GM18951 (cell line): ENCODE measurements around the gene DNAJA1.

Experiments
- POLR2A ChIP-seq: IDR thresholded peaks from 4 replicates; pipeline ENCODE4 v1.6.1; 2011; ENCODE audit warnings: mild to moderate bottlenecking; ENCODE audit not compliant: insufficient read length, insufficient read depth; ENCODE audit errors: extremely low read depth
- in situ Hi-C: fragments of 300-500 bp; cut with MboI; formaldehyde crosslinking; loops from one replicate; pipeline ENCODE4 v1.12.0; 2022; ENCODE audit warnings: low sequenced_read_pairs, mixed read lengths, inconsistent platforms; ENCODE audit not compliant: unreplicated experiment

The DNAJA1 gene

DNA sequence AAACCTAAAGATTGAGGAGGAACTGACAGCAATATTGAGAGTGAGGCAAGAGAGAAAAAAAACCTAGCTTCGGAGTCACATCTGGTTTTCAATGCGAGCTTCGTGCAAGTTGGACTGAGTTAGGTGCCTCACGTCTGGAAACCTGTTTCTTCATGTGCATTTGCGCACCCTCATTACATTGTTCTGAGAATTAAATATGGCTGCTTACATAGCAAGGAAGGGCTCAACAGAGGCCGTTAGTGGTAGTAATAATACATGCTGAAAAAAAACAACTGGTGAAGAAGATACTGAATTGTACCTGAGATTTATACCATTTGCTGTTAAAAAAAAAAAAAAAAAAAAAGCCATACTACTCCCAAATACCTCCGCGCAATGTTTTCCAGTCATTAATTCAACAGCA is 18.6 kb downstream of the DNAJA1 start:
- TF ChIP-seq POLR2A = no peak
- in situ Hi-C loops = no loop called here

- in situ Hi-C loops = no loop called here
Measured at GRCh38 chr9:33044162-33044673, 19.1 kb downstream of the DNAJA1 start.

DNA sequence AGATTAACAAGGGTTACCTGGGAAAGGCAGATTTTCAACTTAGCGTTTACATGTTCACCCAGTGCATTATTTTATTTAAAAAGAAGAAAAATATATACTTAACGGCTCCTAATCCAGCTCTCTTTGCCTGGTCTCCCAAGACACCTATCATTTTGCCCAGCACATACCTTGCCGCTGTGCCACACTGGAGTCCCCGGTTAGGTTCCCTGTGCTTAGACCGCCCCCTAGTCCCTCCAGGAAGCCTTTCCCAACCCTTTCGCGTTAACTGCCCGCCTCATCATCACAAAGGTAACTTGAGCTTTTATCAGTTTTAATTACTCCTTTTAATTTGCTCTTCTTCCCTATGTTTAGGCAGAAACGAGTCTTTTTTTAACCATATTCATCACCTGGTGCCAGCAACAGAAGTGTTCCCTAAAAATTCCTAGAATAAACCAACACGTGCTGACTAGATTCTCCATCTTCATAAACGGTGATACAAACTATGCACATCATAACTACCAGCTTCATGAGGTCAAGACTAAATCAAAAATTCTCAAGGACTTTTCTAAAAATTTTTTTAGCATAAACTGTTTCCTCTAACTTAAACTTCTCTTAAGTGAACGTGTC is 19.7 kb downstream of the DNAJA1 start:
- in situ Hi-C loops = no loop called here
- TF ChIP-seq POLR2A = no peak

More at GRCh38 chr9:33044162-33044673, 19.1 kb downstream of the DNAJA1 start:
- TF ChIP-seq POLR2A = peak; percentile 52

DNA sequence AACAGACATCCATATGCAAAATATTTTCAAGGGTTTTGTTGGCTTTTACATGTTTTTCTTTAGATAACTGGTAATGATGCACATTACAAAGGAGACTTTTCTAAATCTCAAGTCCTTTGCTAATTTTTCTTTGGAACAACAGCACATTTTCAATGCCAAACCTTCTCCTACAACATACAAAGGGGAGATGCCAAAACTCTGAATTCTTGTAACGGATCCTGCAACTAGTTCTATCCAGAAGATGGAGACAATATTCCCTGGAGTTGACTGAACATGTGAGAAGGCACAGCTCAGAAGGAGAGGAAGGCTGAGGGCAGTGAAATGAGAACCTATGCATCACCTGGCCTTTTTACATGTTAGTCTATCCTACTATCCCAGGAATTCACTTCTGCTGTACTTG is 21.0 kb downstream of the DNAJA1 start:
- no peak for TF ChIP-seq POLR2A
- in situ Hi-C loops = no loop called here

DNA sequence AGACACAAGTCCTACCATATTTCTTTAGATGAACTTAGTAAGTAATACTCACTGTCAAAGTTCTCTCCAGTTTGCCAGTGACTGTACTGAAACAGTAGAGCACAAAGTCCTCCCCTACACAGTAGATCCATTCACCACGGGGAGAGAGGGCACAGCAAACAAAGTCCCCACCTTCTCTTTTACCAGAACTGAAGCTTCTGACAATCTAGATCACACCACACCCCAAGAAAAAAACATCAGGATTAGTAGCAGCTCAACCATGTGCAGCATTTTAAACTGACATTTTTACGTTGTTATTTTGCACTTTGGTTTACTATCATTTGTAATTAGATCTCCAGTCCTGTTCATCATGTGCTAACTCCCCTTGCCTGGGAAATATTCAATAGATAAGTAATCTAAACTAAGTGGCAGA is 23.0 kb downstream of the DNAJA1 start:
- no peak for TF ChIP-seq POLR2A
- in situ Hi-C loops = no loop called here

DNA sequence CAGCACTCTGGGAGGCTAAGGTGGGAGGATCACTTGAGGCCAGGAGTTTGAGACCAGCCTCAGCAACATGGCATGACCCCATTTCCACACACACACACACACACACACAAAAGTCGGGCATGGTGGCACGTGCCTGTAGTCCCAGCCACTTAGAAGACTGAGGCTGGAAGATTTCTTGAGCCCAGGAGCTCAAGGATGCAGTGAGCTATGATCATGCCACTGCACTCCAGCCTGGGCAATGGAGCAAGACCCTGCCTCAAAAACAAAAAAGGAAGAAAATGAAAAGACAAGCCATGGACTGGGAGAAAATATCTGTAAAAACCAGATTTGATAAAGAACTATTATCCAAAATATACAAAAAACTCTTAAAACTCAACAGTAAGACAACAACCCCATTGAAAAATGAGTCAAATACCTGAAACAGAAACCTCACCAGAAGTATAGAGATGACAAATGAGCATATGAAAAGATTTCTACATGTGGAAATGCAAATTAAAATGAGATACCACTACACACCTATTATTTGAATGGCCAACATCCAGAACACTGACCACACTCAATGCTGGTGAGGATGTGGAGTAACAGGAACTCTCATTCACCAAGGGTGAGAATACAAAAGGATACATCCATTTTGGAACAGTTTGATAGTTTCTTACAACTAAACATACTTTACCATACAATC is 24.7 kb downstream of the DNAJA1 start:
- TF ChIP-seq POLR2A = no peak
- in situ Hi-C loops = no loop called here

DNA sequence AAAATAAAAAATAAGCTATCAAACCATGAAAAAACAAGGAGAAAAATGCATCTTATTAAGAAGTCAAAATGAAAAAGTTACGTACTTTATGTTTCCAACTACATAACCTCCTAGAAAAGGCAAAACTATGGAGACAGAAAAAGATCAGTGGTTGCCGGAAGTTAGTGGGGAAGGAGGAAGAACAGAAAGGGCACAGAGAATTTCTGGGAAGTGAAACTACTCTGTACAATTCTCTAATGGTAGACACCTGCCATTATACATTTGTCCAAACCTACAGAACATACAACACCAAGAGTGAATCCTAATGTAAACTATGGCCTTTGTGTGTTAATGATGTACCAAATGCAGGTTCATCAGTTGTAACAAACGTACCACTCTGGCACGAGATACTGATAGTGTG is 26.1 kb downstream of the DNAJA1 start:
- in situ Hi-C loops = no loop called here
- no peak for TF ChIP-seq POLR2A

DNA sequence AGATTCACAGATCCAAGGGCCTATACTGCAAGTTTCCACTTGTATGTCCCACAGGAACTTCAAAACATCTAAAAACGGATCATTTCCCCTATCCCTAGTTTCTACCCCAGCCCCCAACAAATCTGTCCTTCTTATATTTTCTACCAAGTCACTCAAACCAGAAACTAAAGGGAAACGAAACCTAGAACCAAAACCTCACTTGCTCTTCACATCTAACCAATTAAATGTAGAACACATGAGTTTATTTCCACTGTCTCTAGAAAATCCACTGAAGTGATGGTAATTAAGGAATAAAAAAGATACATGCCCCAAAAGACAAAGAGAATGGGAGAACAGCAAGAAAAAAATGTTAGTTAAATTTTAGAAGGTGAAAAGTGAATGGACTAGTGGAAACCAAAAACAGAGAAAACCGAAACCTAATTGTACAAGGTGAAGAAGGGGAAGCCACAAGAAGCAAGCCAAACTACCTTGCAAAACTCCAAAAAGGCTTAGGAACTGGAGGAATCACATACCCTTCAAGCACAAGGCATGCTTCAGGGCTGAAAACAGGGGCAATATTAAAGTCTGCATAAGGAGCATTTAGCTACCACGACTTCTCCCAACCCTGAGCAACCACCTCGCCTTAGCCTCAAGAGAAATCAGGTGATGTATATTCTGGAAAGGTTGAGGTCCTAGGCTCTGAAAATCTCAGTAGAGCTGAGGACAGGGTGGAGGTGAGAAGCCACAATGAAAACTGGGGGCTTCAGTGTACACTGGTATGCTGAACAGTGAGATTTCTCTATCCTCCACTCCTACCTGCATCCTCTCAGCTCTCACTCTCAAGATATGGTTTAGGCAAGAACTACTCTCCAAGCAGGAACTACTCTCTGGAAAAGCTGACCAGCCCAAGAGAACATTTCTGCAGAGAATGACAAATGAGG is 40.3 kb downstream of the DNAJA1 start:
- TF ChIP-seq POLR2A = no peak
- in situ Hi-C loops = no loop called here

- in situ Hi-C loops = no loop called here
- no peak for TF ChIP-seq POLR2A
Measured at GRCh38 chr9:33068991-33069390, 43.9 kb downstream of the DNAJA1 start.

GRCh38 chr9:33076046-33077004 is 51.3 kb downstream of the DNAJA1 start, which contains the start of gene SMU1:
Gene SMU1, minus strand, starts transcription at chr9:33076674. Its CDS starts 66 bp downstream, at chr9:33076608.
- in situ Hi-C loops = no loop called here

DNA sequence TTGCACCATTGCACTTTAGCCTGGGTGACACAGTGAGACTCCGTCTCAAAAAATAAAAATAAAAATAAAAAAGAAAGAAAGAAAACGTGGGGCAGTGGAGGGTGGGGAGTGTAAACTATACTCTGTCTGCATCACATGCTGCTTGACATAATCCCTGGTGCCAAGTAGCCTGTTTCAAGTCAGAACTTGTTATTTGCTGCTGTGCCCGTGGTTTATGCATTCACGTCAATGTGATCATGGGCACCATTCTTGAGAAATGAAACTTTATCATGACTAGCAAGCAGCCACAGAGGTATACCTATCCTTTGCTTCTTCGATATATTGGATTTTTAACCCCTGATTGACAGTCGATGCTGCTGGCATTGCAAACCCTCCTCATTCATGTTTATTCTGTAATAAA is 55.5 kb downstream of the DNAJA1 start:
- TF ChIP-seq POLR2A = no peak
- in situ Hi-C loops = loop anchor here (5.0 kb wide), 1 partner anchor 142 kb away; no protein-coding TSS in a partner anchor

More at GRCh38 chr9:33076046-33077004, 51.3 kb downstream of the DNAJA1 start, which contains the start of gene SMU1:
- TF ChIP-seq POLR2A = peak; percentile 78

- in situ Hi-C loops = loop anchor here (5.0 kb wide), 1 partner anchor 141 kb away; no protein-coding TSS in a partner anchor
- no peak for TF ChIP-seq POLR2A
Measured at GRCh38 chr9:33081128-33081851, 56.2 kb downstream of the DNAJA1 start.

- in situ Hi-C loops = loop anchor here (5.0 kb wide), 1 partner anchor 140 kb away; no protein-coding TSS in a partner anchor
Measured at GRCh38 chr9:33082128-33082527, 57.1 kb downstream of the DNAJA1 start.

More at GRCh38 chr9:33082128-33082527, 57.1 kb downstream of the DNAJA1 start:
- no peak for TF ChIP-seq POLR2A
